A549 (cell line): ENCODE measurements around the gene KLF3. TPM values are rescaled to one million over a fixed set of nuclear protein-coding genes. Genes with fewer than 3 reads are reported as not detected.
A peak's percentile ranks its signal among the peaks of the same experiment; 100 is the strongest.

Experiments used
- ATAC-seq, 2 experiments: fragments of 200-7000 bp in 1 of 2; fragments of >200 bp in 1 of 2; cut with Nextera tagmentation in 1 of 2; cut with Tn5 transposase in 1 of 2; 3 replicates each; pipeline versions ENCODE4 v1.8.0 to v1.9.1; 2018 to 2020; ENCODE audit warnings: mild to moderate bottlenecking in 1 of 2, moderate library complexity in 1 of 2
- CTCF ChIA-PET: fragments of 300-600 bp; sonication (Branson Sonifier 250); formaldehyde crosslinking; extraction: SDS; loops from one replicate; lab custom pipeline; 2021; ENCODE audit warnings: antibody characterized with exemption, inconsistent platforms; lab: Yijun Ruan, JAX
- POLR2A ChIA-PET: fragments of 350-600 bp; formaldehyde crosslinking; extraction: SDS; loops from one replicate; lab custom pipeline; 2021; ENCODE audit warnings: antibody characterized with exemption, inconsistent platforms; lab: Yijun Ruan, JAX
- DNase-seq, 2 experiments: peaks; one replicate each; pipeline versions ENCODE4 v3.0.0 to v3.0.0-alpha.2; 2011 to 2016; ENCODE audit warnings: low read depth in 1 of 2, low spot score in 1 of 2
- FAIRE-seq: peaks from 2 replicates; lab custom pipeline; 2011; peaks lifted over from hg19 to GRCh38; lab: Jason Lieb, UNC
- H3K27ac ChIP-seq, 2 experiments: fragments of >200 bp; sonication (Bioruptor Twin); formaldehyde crosslinking; 3 replicates each; pipeline ENCODE4 v1.5.1; 2016 to 2017
- H3K4me1 ChIP-seq: fragments of >200 bp; sonication (Bioruptor Twin); formaldehyde crosslinking; 3 replicates; pipeline ENCODE4 v1.6.1; 2016
- H3K4me2 ChIP-seq: fragments of >200 bp; sonication (Bioruptor Twin); formaldehyde crosslinking; 3 replicates; pipeline ENCODE4 v1.6.1; 2016
- H3K4me3 ChIP-seq: fragments of >200 bp; sonication (Bioruptor Twin); formaldehyde crosslinking; 3 replicates; pipeline ENCODE4 v1.5.1; 2016
- H3K9me3 ChIP-seq: fragments of >200 bp; sonication (Bioruptor Twin); formaldehyde crosslinking; 3 replicates; pipeline ENCODE4 v1.6.1; 2016
- BHLHE40 ChIP-seq: IDR thresholded peaks from 2 replicates; pipeline ENCODE4 v1.6.1; 2012; ENCODE audit warnings: low read depth, low read length, inconsistent platforms
- CHD2 ChIP-seq: fragments of 150-350 bp; IDR thresholded peaks from 2 replicates; pipeline ENCODE4 v1.6.1; 2014; ENCODE audit warnings: low read length; ENCODE audit not compliant: partially characterized antibody
- CHD4 ChIP-seq: fragments of 200-600 bp; sonication (generic); IDR thresholded peaks from 2 replicates; pipeline ENCODE4 v1.6.1; 2016; ENCODE audit warnings: antibody characterized with exemption, mild to moderate bottlenecking, borderline replicate concordance
- EHMT2 ChIP-seq: fragments of 200-600 bp; sonication (generic); IDR thresholded peaks from 2 replicates; pipeline ENCODE4 v1.6.1; 2016; ENCODE audit warnings: antibody characterized with exemption, low read depth, mild to moderate bottlenecking, moderate library complexity
- ESRRA ChIP-seq: fragments of 150-350 bp; IDR thresholded peaks from 2 replicates; pipeline ENCODE4 v1.6.1; 2014; ENCODE audit warnings: mild to moderate bottlenecking, low read length, borderline replicate concordance
- GATA3 ChIP-seq: IDR thresholded peaks from 2 replicates; pipeline ENCODE4 v1.6.1; 2012; ENCODE audit warnings: borderline replicate concordance
- HDAC2 ChIP-seq: fragments of 200-600 bp; sonication (generic); IDR thresholded peaks from 2 replicates; pipeline ENCODE4 v1.6.1; 2016
- HOXB13 ChIP-seq: fragments of 250-450 bp; sonication (Bioruptor Pico); IDR thresholded peaks from 2 replicates; pipeline ENCODE4 v1.5.0; 2020; ENCODE audit warnings: low read depth, mild to moderate bottlenecking, moderate library complexity
- MAFK ChIP-seq: fragments of 450-650 bp; IDR thresholded peaks from 2 replicates; pipeline ENCODE4 v1.6.1; 2014; ENCODE audit not compliant: partially characterized antibody
- NPAS2 ChIP-seq: fragments of 250-450 bp; sonication (Bioruptor Pico); IDR thresholded peaks from 2 replicates; pipeline ENCODE4 v1.8.0; 2022; ENCODE audit warnings: mild to moderate bottlenecking, moderate library complexity, borderline replicate concordance
- NR3C1 ChIP-seq: fragments of >200 bp; sonication (Bioruptor Twin); formaldehyde crosslinking; IDR thresholded peaks from 3 replicates; pipeline ENCODE4 v1.6.1; 2017
- PHF8 ChIP-seq: fragments of 200-600 bp; sonication (generic); IDR thresholded peaks from 2 replicates; pipeline ENCODE4 v1.6.1; 2016; ENCODE audit warnings: low read depth, mild to moderate bottlenecking, antibody characterized with exemption, moderate library complexity, borderline replicate concordance
- POLR2A ChIP-seq: IDR thresholded peaks from 2 replicates; pipeline ENCODE4 v1.6.1; 2012; ENCODE audit warnings: mild to moderate bottlenecking, low read length
- RARB ChIP-seq: fragments of 250-450 bp; sonication (Bioruptor Pico); IDR thresholded peaks from 2 replicates; pipeline ENCODE4 v1.8.0; 2021; ENCODE audit warnings: mild to moderate bottlenecking, moderate library complexity
- RCOR1 ChIP-seq: fragments of 150-350 bp; IDR thresholded peaks from 2 replicates; pipeline ENCODE4 v1.6.1; 2014; ENCODE audit warnings: antibody characterized with exemption, low read length, low read depth
- RFX5 ChIP-seq: fragments of 450-650 bp; IDR thresholded peaks from 2 replicates; pipeline ENCODE4 v1.7.1; 2014; ENCODE audit warnings: antibody characterized with exemption, mild to moderate bottlenecking, moderate library complexity
- RNF2 ChIP-seq: fragments of 200-600 bp; sonication (generic); IDR thresholded peaks from 2 replicates; pipeline ENCODE4 v1.6.1; 2016; ENCODE audit warnings: low read depth, mild to moderate bottlenecking, antibody characterized with exemption, moderate library complexity, borderline replicate concordance
- SREBF2 ChIP-seq: fragments of 450-650 bp; IDR thresholded peaks from 2 replicates; pipeline ENCODE4 v1.6.1; 2014; ENCODE audit warnings: mild to moderate bottlenecking, moderate library complexity
- ZC3H11A ChIP-seq: fragments of 450-650 bp; IDR thresholded peaks from 2 replicates; pipeline ENCODE4 v1.6.1; 2014; ENCODE audit warnings: antibody characterized with exemption, mild to moderate bottlenecking
- ZFP36 ChIP-seq: fragments of 450-650 bp; IDR thresholded peaks from 2 replicates; pipeline ENCODE4 v1.6.1; 2014; ENCODE audit warnings: borderline replicate concordance; ENCODE audit not compliant: partially characterized antibody
- ZSCAN20 ChIP-seq: fragments of 250-450 bp; sonication (Bioruptor Pico); IDR thresholded peaks from 2 replicates; pipeline ENCODE4 v1.8.0; 2022; ENCODE audit warnings: mild to moderate bottlenecking, moderate library complexity
- WGBS: methylation state at CpG from one replicate; pipeline ENCODE4 v1.1.6; 2017; ENCODE audit errors: missing lambda C conversion rate; 5-methylcytosine and 5-hydroxymethylcytosine counted together
- polyA plus RNA-seq, 4 experiments: library from polyadenylated mRNA; depleted of rRNA in 3 of 4; stranded (reverse); fragments of >200 nt; fragmentation: RNase III in 1 of 4; extraction: RNeasy Plus Mini Kit Qiagen cat#74134 plus additional on column Dnase treatment in 1 of 4; gene quantifications; 2 replicates in 3 of 4; 3 replicates in 1 of 4; pipeline ENCODE4 v1.2.3, GENCODE V29; 2011 to 2017
- TF ChIP-seq, protein P1 (sequence below): fragments of 150-350 bp; IDR thresholded peaks from 2 replicates; pipeline ENCODE4 v1.6.1; 2014; ENCODE audit warnings: low read depth, mild to moderate bottlenecking, low read length
- TF ChIP-seq, protein P2 (sequence below): fragments of 450-650 bp; IDR thresholded peaks from 2 replicates; pipeline ENCODE4 v1.6.1; 2014; ENCODE audit warnings: antibody characterized with exemption

KLF3 gene
- polyA plus RNA-seq, 2 of the 4 experiments (the other 2 are of a cell fraction) = 11.2 to 29.6 TPM

DNA sequence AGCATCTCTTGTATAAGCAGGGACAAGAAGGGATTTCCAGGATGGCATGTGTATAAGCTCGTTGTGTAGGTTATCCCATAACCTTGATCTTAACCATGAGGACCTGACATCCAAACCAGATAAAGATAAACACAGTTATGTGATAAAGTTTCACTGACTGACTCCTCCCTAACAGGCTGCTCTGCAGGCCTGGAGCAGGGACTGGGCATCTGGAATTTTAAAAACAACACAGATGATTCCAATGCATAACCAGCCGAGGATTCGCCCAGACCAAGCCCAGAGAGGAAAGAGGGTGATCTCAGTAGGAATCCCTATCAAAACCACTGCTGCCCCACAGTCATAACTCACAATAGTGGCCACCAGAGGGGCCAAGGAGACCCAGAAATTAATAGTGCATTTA is 22.7 kb downstream of the KLF3 start:
- Histone ChIP-seq H3K4me3 (no peak overlapping the region), H3K4me1 (no peaks in the 10 kb centered on the region; the same call in 2 of the 3 replicates), H3K4me2 (no peak overlapping the region), H3K27ac (no peak overlapping the region), H3K9me3 (no peaks in the 10 kb centered on the region)
- CTCF ChIA-PET = interaction anchor here (1.2 to 1.6 kb wide), 2 partner anchors 11 to 43 kb away, joined by 4 to 7 read pairs; no protein-coding TSS in a partner anchor
- DNase-seq = no peak
- FAIRE-seq = no peak
- 90% methylated on average over 3 of the region's 3 CpGs for WGBS
- no peak for ATAC-seq
- POLR2A ChIA-PET = no interaction called here
- TF ChIP-seq BHLHE40 (no peak), RNF2 (no peak), ZC3H11A (no peak), SREBF2 (no peak), HOXB13 (no peak), RARB (CRISPR knock-in tag) (no peak)

DNA sequence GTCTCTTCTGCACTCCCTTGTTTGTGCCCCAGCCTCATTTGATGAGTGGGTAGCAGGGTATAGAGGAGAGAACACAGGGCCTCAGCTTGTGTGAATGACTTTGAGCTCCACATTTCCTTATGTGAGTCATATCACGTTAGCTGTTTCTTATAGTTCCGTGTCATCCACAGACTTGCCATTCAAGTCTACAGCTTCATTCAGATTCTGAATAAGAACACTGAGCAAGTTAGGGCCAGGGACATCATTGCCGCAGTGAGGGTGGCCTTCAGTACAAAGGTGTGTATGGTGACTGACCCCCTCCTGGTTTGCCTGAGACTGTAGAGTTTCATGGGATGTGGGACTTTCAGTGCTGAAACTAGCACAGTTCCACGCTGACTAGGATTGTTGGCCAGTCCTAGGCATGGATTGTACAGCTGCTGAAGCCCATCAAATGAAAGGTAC is 23.6 kb downstream of the KLF3 start:
- Histone ChIP-seq H3K27ac (no peak overlapping the region), H3K4me2 (no peak overlapping the region), H3K4me1 (no peaks in the 10 kb centered on the region; the same call in 2 of the 3 replicates), H3K4me3 (no peak overlapping the region), H3K9me3 (no peaks in the 10 kb centered on the region)
- POLR2A ChIA-PET = no interaction called here
- ATAC-seq (peak; percentile 34 to 35; a peak in 2 of 6 replicates), FAIRE-seq (no peak), DNase-seq (no peak)
- TF ChIP-seq ZSCAN20 (CRISPR knock-in tag) (no peak), EHMT2 (no peak), MAFK (no peak), CHD4 (no peak), PHF8 (no peak)
- 74% methylated on average over 4 of the region's 4 CpGs for whole genome bisulfite sequencing
- CTCF ChIA-PET = interaction anchor here (1.2 to 1.4 kb wide), 3 partner anchors 11 to 508 kb away, joined by 4 to 7 read pairs (median 4); no protein-coding TSS in a partner anchor

DNA sequence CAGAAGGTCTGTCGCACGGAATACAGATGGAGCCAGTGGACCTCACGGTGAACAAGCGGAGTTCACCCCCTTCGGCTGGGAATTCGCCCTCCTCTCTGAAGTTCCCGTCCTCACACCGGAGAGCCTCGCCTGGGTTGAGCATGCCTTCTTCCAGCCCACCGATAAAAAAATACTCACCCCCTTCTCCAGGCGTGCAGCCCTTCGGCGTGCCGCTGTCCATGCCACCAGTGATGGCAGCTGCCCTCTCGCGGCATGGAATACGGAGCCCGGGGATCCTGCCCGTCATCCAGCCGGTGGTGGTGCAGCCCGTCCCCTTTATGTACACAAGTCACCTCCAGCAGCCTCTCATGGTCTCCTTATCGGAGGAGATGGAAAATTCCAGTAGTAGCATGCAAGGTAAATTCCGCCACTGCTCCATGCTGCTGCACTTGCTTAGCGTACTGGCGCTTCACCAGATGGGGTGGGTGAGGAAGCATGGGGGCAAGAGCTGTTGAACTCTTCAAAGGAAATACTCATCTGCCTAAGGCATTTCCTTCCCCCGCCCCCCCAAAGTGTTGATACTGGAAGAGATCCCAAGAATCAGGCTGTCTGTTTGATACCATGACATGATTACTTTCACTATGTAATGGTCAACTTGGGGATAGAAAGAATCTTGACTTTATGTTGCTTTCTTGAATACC is 24.8 kb downstream of the KLF3 start:
- H3K27ac ChIP-seq = no peak overlapping the region
- WGBS = 96% methylated on average over 19 of the region's 26 CpGs
- DNase-seq = no peak
- CTCF ChIA-PET = interaction anchor here (0.6 kb wide), 1 partner anchor 360 kb away, joined by 3 read pairs; no protein-coding TSS in a partner anchor
- POLR2A ChIA-PET = no interaction called here
- H3K4me1 ChIP-seq = no peaks in the 10 kb centered on the region
- no peak overlapping the region for H3K4me3 ChIP-seq
- no peak for FAIRE-seq
- TF ChIP-seq RCOR1 = no peak
- TF ChIP-seq, protein P1, sequence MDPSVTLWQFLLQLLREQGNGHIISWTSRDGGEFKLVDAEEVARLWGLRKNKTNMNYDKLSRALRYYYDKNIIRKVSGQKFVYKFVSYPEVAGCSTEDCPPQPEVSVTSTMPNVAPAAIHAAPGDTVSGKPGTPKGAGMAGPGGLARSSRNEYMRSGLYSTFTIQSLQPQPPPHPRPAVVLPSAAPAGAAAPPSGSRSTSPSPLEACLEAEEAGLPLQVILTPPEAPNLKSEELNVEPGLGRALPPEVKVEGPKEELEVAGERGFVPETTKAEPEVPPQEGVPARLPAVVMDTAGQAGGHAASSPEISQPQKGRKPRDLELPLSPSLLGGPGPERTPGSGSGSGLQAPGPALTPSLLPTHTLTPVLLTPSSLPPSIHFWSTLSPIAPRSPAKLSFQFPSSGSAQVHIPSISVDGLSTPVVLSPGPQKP = no peak
- TF ChIP-seq POLR2A = no peak
- TF ChIP-seq EHMT2 = no peak
- no peaks in the 10 kb centered on the region for H3K9me3 ChIP-seq
- ATAC-seq = no peak
- H3K4me2 ChIP-seq = no peak overlapping the region

DNA sequence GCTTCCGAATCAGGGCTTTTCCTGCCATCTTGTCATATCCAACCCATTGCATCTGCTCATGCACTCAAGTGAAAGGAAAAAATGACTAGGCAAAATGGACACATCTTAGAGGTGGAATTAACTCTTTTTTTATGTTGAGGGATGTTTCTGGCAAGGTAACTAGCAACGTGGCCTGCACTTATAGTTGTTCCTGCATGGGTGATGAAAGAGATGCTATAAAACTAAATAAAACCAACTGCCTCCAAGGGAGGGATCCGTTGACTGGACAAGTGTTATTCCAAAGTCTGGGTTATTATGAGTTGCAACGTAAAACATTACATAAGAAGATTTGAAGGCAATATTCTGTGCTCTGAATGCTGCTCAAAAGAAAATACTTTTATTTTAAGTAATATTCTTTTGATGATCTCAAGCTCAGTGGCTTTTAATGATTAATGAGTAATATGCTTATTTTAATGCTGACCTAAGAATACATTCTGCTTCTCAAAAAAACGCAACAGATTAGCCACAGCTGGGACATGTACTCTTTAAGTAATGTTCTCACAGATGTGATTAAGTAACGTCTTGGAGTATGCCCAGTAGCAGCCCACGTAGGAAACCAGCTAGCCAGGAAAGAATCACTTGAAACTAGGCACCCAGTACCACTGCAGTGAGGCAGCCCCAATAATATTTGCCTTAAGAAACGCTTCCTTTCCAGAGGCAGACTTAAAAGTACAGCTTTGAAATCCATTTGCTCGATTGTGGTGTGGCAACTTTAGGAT is 27.4 kb downstream of the KLF3 start:
- WGBS = 90% methylated on average over 9 of the region's 9 CpGs
- POLR2A ChIA-PET = interaction anchor here (0.6 to 1.5 kb wide), 2 partner anchors 8 to 369 kb away, joined by 5 to 7 read pairs; no protein-coding TSS in a partner anchor
- H3K9me3 ChIP-seq = no peaks in the 10 kb centered on the region
- H3K4me1 ChIP-seq = no peaks in the 10 kb centered on the region
- ATAC-seq (no peak), DNase-seq (no peak)
- TF ChIP-seq RNF2 (no peak), SREBF2 (no peak), NPAS2 (CRISPR knock-in tag) (no peak), NR3C1 (no peak), RFX5 (no peak), CHD2 (no peak), ZFP36 (no peak), ESRRA (no peak), ZSCAN20 (CRISPR knock-in tag) (no peak), ZC3H11A (no peak), GATA3 (no peak), HDAC2 (no peak), HOXB13 (no peak)
- TF ChIP-seq, protein P2, sequence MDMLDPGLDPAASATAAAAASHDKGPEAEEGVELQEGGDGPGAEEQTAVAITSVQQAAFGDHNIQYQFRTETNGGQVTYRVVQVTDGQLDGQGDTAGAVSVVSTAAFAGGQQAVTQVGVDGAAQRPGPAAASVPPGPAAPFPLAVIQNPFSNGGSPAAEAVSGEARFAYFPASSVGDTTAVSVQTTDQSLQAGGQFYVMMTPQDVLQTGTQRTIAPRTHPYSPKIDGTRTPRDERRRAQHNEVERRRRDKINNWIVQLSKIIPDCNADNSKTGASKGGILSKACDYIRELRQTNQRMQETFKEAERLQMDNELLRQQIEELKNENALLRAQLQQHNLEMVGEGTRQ = no peak
- TF ChIP-seq, all 56 proteins: peak for 0
- Histone ChIP-seq H3K27ac (no peak overlapping the region), H3K4me3 (no peak overlapping the region), H3K4me2 (no peak overlapping the region)
- no peak for FAIRE-seq
- CTCF ChIA-PET = interaction anchor here (0.7 to 1.3 kb wide), 5 partner anchors 8 to 512 kb away, joined by 3 to 5 read pairs (median 3); no protein-coding TSS in a partner anchor
